GM12874 (cell line): ENCODE data around the gene GTF3C1.

Experiments used
- CTCF ChIP-seq: IDR thresholded peaks from 2 replicates; pipeline ENCODE4 v1.5.1; 2011; ENCODE audit warnings: low read depth, mild to moderate bottlenecking, control low read depth, low read length, moderate library complexity; ENCODE audit not compliant: insufficient read depth

Gene GTF3C1

GRCh38 chr16:27483624-27484023, 66.1 kb downstream of the GTF3C1 start:
- no peak for TF ChIP-seq CTCF

GRCh38 chr16:27483088-27483437, 66.7 kb downstream of the GTF3C1 start:
- no peak for TF ChIP-seq CTCF

GRCh38 chr16:27482397-27483087, 67.2 kb downstream of the GTF3C1 start:
- no peak for TF ChIP-seq CTCF

GRCh38 chr16:27481282-27481934, 68.3 kb downstream of the GTF3C1 start:
- no peak for TF ChIP-seq CTCF

GRCh38 chr16:27480761-27481160, 69.0 kb downstream of the GTF3C1 start:
- TF ChIP-seq CTCF = no peak

- TF ChIP-seq CTCF = no peak
Measured at GRCh38 chr16:27476240-27476639, 73.5 kb downstream of the GTF3C1 start.

GRCh38 chr16:27475561-27475960, 74.2 kb downstream of the GTF3C1 start:
- no peak for TF ChIP-seq CTCF
